ENCODE results near the gene ECEL1. TPM values are rescaled to one million over a fixed set of nuclear protein-coding genes. Genes with fewer than 3 reads are reported as not detected.

The ECEL1 gene
- total and polyA plus RNA-seq, 9 of the 15 experiments (the other 6 are each of a cell fraction or from before 2014, with no cell fraction given), result 0.09 TPM; not detected in 8

DNA sequence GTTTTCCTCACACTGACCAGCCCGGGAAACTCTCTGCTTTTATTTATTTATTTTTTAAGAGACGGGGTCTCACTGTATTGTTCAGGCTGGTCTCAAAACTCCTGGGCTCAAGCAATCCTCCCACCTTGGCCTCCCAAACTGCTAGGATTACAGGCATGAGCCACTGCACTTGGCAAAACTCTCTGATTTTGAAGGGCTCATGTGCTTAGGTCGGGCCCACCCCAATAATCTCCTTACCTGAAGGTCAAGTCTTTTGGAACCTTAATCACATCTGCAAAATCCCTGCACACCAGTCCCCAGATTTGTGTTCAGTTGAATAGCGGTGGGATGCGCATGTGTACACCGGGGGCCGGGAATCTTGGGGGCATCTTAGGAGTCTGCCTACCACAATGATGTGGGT, 7.7 kb upstream of the ECEL1 start:
- DNase-seq (ENCODE audit: extremely low read depth in 1 of 4, low spot score in 3 of 4), result no peak
- peak; percentile 65; the same call in 1 of the 2 replicates for TF ChIP-seq ZNF134 (CRISPR knock-in tag; conservative IDR thresholded peaks at IDR 0.05)
- no peak for TF ChIP-seq SAFB (IDR thresholded peaks at IDR 0.05; ENCODE audit: borderline replicate concordance, low read depth, low read length)
- ChIA-PET CTCF (ENCODE audit: low intra/inter-chr PET ratio) (no interaction called here), POLR2A (no interaction called here)
- H3K9me1 ChIP-seq (ENCODE audit: control insufficient read depth, insufficient read depth, low read length), result no peaks in the 10 kb centered on the region
- H3K4me1 ChIP-seq (replicated peaks in 1 of 2; ENCODE audit: control insufficient read depth in 2 of 2, insufficient read depth in 2 of 2, low read length in 2 of 2), result no peaks in the 10 kb centered on the region
- H3K4me2 ChIP-seq (ENCODE audit: insufficient read depth, low read length), result no peak overlapping the region
- H3K27ac ChIP-seq (ENCODE audit: extremely low read depth, low read depth, low read length), result no peak overlapping the region
- WGBS (ENCODE audit: insufficient coverage, low coverage, missing lambda C conversion rate), result 0% methylated on average over 3 of the region's 7 CpGs
- no peaks in the 10 kb centered on the region for H3K36me3 ChIP-seq (ENCODE audit: control insufficient read depth, insufficient read depth, low read length)
- in situ Hi-C loops (cut with MboI) (no loop called here), intact Hi-C loops (cut with micrococcal nuclease) (no loop called here)
- H3K9ac ChIP-seq (ENCODE audit: insufficient read depth in 1 of 2, low read depth in 2 of 2, low read length in 2 of 2), result no peak overlapping the region
- no peak for FAIRE-seq
- no peak for ATAC-seq
- H2AFZ ChIP-seq (ENCODE audit: low read depth, low read length), result no peak overlapping the region
- no TSS peak for BruUV-seq (replicated peaks)
- H4K20me1 ChIP-seq (replicated peaks; ENCODE audit: control insufficient read depth, insufficient read depth, low read length), result no peaks in the 10 kb centered on the region
- no peaks in the 10 kb centered on the region for H3K9me3 ChIP-seq (replicated peaks; ENCODE audit: control insufficient read depth, insufficient read depth, low read depth, low read length)
- H3K4me3 ChIP-seq, result no peak overlapping the region
- H3K27me3 ChIP-seq (ENCODE audit: control insufficient read depth in 2 of 2, insufficient read depth in 2 of 2, low read length in 2 of 2), result peaks cover 0 to 34% of the 10 kb centered on the region in 2 experiments; a peak in 2 of 5 replicates
- H3K79me2 ChIP-seq (ENCODE audit: control insufficient read depth, insufficient read depth, low read length), result no peaks in the 10 kb centered on the region

- WGBS (ENCODE audit: insufficient coverage, low coverage, missing lambda C conversion rate), result 0% methylated on average over 1 of the region's 5 CpGs
- TF ChIP-seq RNF219 (CRISPR knock-in tag; IDR thresholded peaks at IDR 0.05), result no peak
- TF ChIP-seq, protein P1, sequence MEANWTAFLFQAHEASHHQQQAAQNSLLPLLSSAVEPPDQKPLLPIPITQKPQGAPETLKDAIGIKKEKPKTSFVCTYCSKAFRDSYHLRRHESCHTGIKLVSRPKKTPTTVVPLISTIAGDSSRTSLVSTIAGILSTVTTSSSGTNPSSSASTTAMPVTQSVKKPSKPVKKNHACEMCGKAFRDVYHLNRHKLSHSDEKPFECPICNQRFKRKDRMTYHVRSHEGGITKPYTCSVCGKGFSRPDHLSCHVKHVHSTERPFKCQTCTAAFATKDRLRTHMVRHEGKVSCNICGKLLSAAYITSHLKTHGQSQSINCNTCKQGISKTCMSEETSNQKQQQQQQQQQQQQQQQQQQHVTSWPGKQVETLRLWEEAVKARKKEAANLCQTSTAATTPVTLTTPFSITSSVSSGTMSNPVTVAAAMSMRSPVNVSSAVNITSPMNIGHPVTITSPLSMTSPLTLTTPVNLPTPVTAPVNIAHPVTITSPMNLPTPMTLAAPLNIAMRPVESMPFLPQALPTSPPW (CRISPR knock-in tag; IDR thresholded peaks at IDR 0.05), result no peak
- TF ChIP-seq ZNF586 (CRISPR knock-in tag; conservative IDR thresholded peaks at IDR 0.05), result no peak
- no peak for TF ChIP-seq ZNF778 (CRISPR knock-in tag; IDR thresholded peaks at IDR 0.05)
- TF ChIP-seq FOXM1 (IDR thresholded peaks at IDR 0.05; ENCODE audit: low read depth), result no peak
- TF ChIP-seq FOXM1 (CRISPR knock-in tag; IDR thresholded peaks at IDR 0.05; ENCODE audit: low read depth), result no peak
- no peak for TF ChIP-seq ZNF146 (CRISPR knock-in tag; IDR thresholded peaks at IDR 0.05; ENCODE audit: unreplicated experiment)
- no peak for TF ChIP-seq CBX5 (IDR thresholded peaks at IDR 0.05; ENCODE audit: borderline replicate concordance, low read depth)
- no peak for TF ChIP-seq MYNN (IDR thresholded peaks at IDR 0.05)
- no peak for TF ChIP-seq MYNN (CRISPR knock-in tag; IDR thresholded peaks at IDR 0.05)
- TF ChIP-seq CBX2 (IDR thresholded peaks at IDR 0.05; ENCODE audit: insufficient read depth, low read length, poor library complexity, severe bottlenecking), result no peak
- TF ChIP-seq ZNF212 (CRISPR knock-in tag; IDR thresholded peaks at IDR 0.05), result no peak
- no peak for TF ChIP-seq RFX5 (IDR thresholded peaks at IDR 0.05; ENCODE audit: low read depth, low read length)
Observed at GRCh38 chr2:232494542-232494941, 6.9 kb upstream of the ECEL1 start.

More at GRCh38 chr2:232494542-232494941, 6.9 kb upstream of the ECEL1 start:
- Histone ChIP-seq H2AFZ (ENCODE audit: low read depth, low read length) (no peak overlapping the region), H3K9me1 (ENCODE audit: control insufficient read depth, insufficient read depth, low read length) (no peaks in the 10 kb centered on the region), H3K27me3 (ENCODE audit: control insufficient read depth in 2 of 2, insufficient read depth in 2 of 2, low read length in 2 of 2) (peaks cover 0 to 38% of the 10 kb centered on the region in 2 experiments; a peak in 2 of 5 replicates), H3K9ac (ENCODE audit: insufficient read depth in 1 of 2, low read depth in 2 of 2, low read length in 2 of 2) (no peak overlapping the region), H3K4me3 (no peak overlapping the region), H3K9me3 (replicated peaks; ENCODE audit: control insufficient read depth, insufficient read depth, low read depth, low read length) (no peaks in the 10 kb centered on the region), H3K27ac (ENCODE audit: extremely low read depth, low read depth, low read length) (no peak overlapping the region), H3K36me3 (ENCODE audit: control insufficient read depth, insufficient read depth, low read length) (no peaks in the 10 kb centered on the region), H3K4me1 (replicated peaks in 1 of 2; ENCODE audit: control insufficient read depth in 2 of 2, insufficient read depth in 2 of 2, low read length in 2 of 2) (no peaks in the 10 kb centered on the region), H3K4me2 (ENCODE audit: insufficient read depth, low read length) (no peak overlapping the region), H3K79me2 (ENCODE audit: control insufficient read depth, insufficient read depth, low read length) (no peaks in the 10 kb centered on the region), H4K20me1 (replicated peaks; ENCODE audit: control insufficient read depth, insufficient read depth, low read length) (no peaks in the 10 kb centered on the region)
- FAIRE-seq (no peak), ATAC-seq (no peak), DNase-seq (ENCODE audit: extremely low read depth in 1 of 4, low spot score in 3 of 4) (no peak)
- intact Hi-C loops (cut with micrococcal nuclease) (no loop called here), in situ Hi-C loops (cut with MboI) (no loop called here)
- BruUV-seq (replicated peaks), result no TSS peak
- ChIA-PET CTCF (ENCODE audit: low intra/inter-chr PET ratio) (no interaction called here), POLR2A (interaction anchor here (0.7 to 1.2 kb wide), 2 partner anchors 16 to 65 kb away, joined by 3 read pairs; no protein-coding TSS in a partner anchor)
